Stimulated activated CD4-positive, alpha-beta T cell treated with anti-CD3 and anti-CD28 coated beads, Interleukin-4, amount 100 ng/mL, for 48 hours (primary cell): ENCODE results near the gene GRM2.
A peak's percentile ranks its signal among the peaks of the same experiment; 100 is the strongest.

Source experiments
- DNase-seq, 2 donors: peaks; one replicate each; pipeline ENCODE4 v3.0.0-alpha.2; 2020; ENCODE audit warnings: low read depth in 2 of 2

GRM2 gene

DNA sequence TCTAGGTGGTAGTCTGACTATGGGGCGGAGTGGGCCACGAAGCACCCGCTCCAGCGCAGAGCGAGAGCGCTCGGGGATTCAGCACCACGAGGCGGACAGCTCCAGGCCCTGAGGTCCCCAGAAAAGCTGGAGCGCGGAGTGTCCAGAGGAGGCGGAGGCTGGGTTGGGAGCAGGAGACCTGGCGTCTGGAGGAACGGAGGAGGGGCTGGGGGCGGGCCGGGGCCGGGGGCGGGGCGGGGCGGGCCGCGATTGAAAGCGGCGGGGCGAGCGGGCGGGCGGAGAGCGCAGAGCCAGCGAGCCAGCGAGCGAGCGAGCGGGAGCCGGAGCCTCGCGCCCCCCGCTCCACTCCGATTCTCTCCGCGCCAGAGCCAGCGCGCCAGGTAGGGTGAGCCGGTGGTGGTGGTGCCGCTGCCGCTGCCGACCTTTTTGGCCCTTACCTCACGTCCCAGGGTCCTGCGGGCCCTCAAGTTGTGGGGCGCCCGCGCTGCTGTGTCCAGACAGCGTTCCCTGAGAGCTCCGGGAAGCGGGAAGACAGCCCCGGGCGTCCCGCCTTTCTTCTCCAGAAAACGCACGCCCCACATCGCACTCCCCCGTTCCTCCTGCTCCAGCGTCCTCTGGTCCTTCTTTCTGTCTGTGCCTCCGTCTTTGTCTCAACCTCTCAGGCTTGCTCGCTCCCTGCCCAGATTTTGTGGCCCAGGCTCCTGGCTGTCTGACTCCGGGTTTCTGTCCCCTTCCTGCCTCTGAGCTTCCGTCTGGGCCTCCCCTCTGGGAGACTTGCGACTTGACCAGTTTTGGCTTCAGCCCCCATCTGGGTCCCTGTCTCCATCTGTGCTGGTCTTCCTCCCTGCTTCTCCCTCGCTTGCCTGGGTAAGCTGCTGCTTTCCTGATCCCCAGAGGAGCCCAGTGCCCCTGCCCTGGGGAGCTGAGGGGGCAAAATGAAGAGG lies at the start of gene GRM2:
GRM2 (plus strand) TSS at position 281 of the 944 bp plus-strand sequence. CDS start 1,916 bp downstream, outside the sequence.
- DNase-seq = no peak

DNA sequence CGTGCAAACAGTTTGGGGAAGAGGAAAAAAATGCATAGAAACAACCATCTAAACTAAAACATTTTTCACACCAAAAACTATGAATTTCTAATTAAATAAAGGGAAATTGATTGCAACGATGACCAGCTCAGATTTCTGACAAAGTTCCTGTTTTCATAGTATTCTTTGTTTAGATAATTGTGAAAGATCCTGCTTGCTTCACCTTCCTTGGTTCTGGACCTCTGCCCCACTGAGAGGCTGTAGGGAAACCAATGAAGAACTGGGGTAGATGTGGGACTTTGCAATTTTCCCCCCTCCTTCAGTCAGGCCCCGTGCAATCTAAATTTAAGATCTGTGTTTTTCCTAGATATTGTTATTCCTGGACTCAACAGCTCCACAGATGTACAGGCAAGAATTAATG lies 49.6 kb upstream of the GRM2 start:
- no peak for DNase-seq

DNA sequence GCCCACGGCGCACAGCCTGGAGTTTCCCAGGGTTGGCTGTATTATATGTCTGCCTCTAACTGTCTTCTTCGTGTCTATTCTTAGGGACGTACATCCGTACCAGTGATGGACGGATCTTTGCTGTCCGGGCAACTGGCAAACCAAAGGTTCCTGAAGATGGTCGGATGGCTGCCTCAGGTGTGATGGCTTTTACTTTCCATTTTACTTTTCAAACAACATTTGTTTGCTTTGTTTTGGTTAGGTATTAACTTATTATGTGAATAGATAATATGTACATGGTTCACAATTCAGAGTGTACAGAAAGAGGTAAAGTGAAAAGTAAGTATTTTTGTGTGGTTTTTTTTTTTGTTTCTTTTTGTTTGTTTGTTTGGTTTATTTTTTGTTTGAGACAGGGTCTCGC lies 46.9 kb upstream of the GRM2 start:
- no peak for DNase-seq

DNA sequence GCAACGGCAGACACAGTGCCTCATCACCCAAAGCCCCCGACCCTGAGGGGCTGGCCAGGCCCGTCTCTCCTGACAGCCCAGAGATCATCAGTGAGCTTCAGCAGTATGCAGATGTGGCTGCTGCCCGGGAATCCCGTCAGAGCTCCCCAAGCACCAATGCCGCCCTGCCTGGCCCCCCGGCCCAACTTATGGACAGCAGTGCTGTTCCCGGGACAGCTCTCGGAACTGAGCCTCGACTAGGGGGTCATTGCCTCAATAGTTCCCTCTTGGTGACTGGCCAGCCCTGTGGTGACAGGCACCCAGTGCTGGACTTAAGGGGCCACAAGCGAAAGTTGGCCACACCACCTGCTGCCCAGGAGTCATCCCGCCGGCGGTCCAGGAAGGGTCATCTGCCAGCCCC lies 44.4 kb upstream of the GRM2 start:
- DNase-seq = no peak

DNA sequence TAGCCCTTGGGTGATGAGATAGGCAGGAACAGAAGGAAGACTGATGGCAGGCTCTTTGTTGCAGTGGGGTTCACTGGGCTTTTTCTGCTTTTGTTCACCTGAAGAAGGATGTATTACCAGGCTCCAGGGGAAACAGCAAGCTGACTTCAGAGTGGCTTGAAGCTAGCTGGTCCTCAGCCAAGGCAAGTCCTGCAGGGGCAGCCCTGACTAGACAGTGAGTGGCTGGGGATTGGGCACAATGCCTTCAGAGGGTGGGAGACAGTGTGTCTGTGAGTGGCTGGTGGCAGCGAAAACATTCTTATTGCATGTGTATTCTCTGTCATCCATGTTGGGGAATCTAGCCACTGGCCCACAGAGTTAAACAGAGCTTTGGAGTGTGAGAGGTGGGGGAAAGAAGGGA lies 38.1 kb upstream of the GRM2 start:
- no peak for DNase-seq

DNA sequence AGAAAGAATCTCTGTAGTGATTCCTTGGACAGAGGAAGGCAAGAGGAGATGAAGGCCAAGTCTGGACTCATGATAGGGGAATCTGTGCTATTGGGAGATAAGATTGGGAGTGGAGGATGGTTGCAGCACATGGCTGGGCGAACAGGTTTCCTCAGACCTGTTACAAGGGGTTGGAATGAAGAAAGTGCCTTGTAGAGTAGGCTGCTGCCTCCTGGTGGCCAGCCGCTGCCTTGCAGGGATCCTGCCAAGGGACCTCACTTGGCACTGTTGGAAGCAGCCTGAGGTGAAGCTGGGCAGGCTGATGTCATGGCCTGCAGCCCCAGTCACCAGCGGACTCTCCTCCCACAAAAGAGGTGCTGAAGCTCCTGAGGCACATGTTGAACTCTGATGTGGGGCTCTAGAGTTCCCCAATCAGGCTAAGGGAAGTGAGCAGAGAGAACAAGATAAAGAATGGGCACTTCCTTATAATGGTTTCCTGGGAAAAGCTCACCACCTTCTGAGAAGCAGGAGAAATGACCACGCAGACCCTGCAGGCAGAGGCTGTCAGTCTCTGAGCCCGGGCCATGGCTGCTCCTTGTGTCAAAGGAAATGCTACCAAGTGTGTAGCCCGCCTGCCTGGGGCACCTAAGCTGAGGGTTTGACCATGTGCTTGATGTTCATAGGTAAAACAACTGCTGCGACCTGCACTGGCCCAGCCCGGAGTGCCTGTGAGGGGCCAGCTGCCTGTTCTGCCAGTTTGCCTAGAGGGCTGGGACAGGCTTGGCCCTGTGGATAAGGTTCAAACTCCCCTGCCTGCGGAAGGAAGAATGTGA lies 37.4 kb upstream of the GRM2 start:
- DNase-seq = peak; percentile 82 to 86

DNA sequence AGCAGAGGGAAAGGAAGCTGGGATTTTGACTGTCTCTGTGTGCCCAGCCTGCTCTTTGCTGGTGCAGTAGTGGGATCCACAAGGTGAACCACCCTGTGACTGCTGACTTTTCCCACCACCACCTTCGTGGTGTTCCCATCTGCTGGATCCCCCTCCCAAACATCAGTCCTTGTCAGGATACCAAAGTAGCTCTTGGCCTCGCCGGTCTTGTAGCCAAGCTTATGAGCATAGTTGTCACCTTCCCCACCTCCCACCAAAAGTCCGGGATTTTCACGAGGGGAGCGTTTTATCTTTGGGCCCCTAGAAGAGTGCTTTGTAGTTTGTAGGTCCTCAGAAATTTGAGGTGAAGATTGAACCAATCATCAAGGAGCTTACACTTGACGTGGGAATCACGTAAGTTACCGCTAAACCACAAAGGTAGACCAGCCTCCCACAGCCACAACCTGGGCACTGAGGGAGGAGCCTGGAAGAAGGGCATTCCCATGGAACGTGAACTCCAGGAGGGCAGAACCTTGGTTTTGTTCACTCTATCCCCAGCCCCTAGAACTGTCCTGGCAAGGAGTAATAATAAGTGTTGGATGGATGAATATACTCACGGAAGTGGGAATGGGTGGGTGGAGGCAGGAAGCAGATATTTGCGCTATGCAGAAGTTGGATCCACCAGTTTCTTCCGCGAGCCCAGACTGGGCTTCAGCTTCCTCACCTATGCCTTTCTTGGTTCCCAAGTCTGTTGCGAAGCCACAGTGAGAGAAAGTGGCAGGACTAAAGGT lies 36.6 kb upstream of the GRM2 start:
- no peak for DNase-seq

DNA sequence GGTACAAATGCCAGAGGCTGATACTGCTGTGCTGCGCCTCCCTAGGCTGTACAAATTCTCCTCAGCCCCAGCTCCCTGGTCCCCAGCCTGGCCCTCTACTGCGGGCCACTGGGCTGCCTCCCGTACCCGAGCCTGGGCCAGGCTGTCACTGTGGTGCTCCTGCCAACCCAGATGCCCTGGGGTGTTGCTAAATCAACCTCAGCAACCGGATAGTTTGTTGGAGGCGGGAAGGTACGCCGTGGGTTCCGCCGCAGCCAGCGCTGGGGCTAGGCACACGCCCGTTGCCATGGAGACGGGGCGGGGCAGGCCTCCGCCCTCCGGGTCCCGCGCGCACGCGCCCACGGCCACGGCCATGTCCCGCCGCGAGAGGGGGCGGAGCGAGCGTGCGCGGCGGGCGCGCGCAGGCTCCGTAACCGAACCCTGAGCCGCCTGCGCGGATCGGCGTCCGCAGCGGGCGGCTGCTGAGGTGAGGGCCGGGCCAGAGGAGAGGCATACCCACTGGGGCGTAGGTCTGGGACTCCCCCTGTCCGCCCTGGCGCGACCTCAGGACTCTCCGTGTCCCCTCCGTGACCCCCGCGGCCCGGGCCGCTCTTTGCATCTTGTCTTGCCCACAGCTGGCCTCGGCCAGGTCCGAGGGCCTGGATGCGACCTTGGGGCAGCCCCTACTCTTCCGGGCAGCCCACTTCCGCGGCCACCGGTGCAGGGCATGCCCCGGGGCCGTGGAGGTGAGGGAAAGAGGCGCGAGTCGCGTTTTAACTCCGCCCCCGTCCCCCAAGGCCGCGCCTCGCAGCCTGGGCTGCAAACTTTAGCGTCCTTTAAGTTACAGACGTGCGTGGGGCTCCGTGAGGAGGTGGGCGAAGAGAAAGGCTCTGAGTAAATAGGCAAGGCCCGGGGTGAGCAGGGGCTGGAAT lies 35.8 kb upstream of the GRM2 start, which contains the start of gene TEX264:
TEX264 (plus strand) TSS at position 430 of the 911 bp plus-strand sequence. CDS start 3,053 bp downstream, outside the sequence.
- DNase-seq = peak; percentile 84 to 88

DNA sequence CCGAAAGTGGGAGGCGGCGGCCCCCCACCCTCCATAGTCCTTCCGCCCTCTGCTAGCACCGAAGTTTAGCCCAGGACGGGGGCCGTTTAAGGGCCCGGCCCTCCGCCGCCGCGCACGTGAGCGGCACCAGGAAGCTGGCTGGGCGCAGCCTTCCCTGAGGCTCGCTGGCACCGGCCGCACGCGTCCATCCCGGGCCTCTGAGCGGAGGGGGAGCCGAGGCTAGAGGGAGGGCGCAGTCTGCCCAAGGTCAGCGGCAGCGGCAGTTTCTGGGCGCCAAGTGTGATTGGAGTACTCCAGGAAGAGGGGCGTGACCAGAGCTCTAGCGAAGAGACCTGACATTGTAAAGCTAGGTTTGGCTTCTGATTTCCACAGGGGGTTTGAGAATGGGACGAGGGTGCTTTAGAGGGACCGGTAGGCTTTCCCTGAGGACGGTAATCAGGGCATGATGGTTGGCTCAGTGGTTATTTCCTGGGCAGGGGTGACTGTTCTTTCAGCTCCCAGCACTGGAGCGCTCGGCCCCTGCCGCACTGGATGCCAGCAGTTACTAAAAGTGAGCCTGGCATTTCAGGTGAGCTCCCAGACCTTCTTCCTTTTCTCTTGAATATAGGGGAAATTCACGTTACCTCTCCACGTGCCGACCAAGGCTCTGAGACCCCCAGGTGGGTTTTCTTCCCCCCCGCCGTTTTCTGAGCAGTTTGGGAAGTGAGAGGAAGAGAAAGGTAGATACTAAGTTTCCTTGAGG lies 35.0 kb upstream of the GRM2 start:
- DNase-seq = peak in 1 of 2 donors; percentile 57

DNA sequence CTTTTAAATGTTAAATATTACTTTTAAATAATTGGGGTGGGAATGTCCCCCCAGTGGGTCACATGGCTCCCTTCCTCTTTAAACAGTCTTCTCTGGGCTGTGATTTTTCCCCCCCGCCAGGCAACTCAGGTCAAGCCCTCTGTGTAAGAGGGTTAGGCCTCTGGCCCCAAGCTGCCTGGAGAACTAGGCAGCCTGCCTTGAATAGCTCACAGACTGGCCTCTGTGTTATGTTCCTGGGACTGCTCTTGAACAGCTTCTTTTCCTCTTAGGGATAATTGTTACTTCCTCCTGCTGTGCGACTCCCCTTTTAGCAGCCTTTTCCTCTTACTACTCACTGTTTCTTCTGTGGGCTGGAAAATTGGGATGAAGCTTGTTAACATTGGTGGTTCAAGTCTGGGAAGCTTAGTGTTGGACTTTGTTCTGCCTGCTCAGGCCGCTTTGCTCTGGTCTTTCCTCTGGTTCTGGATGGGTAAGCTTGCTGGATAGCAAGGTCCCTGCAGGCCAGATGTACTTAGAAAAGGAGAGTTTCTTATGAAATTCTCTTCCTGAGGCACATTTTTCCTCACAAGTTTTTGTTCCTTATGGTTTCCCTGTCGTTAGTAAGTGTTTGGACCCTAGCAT lies 33.6 kb upstream of the GRM2 start:
- DNase-seq = no peak

DNA sequence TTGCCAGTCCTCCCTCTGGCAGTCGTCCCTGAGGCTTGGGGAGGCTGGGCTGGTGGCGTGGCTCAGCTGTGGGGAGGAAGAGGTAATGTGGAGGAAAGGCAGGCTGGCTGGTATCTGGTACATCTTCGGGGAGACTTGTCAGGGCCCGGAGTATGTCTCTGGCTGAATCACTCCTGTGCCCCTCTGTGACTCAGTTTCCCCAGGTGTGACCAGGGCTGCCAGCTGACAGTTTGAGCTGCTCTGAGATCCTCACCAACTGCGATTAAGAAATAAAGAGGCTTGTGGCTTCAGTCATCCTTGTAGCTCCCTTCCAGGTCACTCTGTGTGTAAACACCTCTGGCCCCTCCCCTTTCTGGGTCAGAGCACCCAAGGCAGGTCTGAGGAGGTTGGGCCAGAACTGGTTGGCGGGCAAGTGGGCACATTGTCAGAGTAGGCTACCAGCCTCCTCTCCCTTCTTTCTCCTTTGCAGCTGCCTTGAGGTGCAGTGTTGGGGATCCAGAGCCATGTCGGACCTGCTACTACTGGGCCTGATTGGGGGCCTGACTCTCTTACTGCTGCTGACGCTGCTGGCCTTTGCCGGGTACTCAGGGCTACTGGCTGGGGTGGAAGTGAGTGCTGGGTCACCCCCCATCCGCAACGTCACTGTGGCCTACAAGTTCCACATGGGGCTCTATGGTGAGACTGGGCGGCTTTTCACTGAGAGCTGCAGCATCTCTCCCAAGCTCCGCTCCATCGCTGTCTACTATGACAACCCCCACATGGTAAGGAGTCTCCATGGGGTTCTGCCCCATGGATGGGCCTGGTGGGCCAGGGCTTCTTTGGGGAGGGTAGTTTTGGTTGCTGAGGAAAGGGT lies 32.8 kb upstream of the GRM2 start:
- DNase-seq = no peak

DNA sequence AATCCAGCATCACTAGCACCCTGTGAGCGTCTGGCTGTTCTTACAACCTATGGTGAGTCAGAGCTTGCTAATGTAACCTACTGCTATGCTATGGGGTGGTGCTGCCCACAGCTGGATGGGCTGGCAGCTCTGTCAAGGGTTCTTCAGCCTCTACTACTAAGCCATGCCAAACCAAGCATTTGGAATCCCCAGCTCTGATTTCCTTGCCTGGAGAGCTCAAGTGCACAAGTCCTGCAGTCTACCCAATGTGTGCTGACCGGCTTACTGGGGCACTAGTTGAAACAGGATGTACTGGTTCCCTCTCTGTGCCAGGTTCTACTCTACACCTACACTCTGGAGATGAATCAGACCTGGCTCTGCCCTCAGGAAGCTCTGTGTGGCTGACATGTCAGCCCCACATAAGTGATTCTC lies 31.7 kb upstream of the GRM2 start:
- no peak for DNase-seq

DNA sequence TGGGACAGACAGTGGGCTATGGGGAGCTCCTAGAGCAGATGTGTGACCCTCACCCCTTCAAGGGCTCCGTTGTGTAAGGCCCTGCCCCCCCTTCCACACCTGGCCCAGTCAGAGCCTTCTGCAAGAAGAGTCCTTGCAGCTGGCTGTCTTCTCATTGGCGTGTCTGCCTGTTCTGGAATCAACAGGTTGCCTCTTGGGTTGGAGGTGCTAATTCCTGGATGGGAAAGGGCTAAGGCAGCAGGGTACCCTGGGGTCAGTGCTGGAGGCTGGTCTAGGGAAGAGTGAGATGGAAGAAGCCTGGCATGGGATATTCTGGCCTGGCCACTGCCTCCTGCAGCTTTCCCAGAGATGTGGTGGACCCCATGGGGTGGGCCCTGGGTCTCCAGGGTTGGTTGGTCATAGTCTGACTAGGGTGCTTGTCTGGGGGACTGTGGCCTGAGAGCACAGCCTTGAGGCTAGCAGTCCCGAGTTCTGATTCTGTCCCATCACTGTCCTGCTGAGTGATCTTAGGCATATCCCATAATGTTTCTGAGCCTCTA lies 30.7 kb upstream of the GRM2 start:
- DNase-seq = no peak

DNA sequence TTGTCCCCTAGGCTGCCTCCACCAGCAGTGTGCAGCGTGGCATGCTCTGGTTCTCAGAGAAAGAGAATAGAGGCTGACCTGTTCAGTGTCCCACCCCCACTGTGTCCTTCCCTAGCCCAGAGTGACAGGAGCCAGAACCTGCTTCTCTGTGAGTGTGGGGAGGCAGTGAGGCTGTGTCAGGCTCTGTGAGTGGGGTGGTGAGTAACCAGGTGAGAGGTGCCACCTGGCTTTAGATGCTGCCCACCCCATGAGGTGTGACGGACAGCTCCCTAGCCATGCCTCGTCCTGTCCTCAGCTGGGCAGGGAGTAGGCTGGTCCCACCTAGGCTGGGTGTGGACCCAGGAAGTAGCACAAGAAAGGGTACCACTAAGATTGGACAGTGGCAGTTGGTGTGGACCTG lies 29.5 kb upstream of the GRM2 start:
- DNase-seq = no peak

DNA sequence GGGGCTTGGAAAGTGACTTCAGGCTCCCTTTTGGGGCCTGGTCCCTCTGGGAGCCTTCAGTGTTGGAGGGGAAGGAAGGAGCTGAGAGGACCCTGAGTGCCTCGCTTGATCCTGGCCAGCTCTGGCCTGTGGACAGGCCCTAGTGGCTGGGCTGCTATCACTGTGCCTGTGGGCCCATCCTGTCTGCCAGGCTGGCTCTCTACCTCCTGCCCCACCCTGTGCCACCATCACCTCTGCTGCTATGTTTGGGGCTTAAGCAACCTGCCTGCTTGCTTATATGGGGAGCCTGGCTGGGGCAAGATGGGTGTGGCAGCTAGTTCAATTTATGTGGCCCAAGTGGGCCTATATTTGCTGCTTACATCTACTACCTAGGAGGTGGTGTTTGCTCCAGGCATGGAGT lies 28.7 kb upstream of the GRM2 start:
- DNase-seq = no peak

DNA sequence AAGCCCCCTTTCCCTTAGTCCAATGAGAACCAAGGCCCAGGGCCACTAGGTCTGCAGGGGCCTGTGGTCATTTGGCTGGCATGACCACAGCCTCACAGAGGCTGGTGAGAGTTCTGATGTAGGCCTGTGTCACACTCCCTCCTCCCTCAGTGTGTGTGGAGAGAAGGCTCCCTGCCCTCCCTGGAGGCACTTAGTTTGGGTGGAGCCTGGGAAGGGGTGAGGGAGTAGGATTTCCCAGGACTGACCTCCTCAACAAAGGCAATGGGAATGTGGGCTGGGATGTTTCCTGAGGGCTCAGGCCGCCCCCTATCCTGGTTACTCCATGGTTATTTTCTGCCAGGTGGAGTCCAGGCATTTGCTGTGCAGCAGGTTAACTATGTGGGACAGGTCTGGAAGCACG lies 28.2 kb upstream of the GRM2 start:
- DNase-seq = no peak

DNA sequence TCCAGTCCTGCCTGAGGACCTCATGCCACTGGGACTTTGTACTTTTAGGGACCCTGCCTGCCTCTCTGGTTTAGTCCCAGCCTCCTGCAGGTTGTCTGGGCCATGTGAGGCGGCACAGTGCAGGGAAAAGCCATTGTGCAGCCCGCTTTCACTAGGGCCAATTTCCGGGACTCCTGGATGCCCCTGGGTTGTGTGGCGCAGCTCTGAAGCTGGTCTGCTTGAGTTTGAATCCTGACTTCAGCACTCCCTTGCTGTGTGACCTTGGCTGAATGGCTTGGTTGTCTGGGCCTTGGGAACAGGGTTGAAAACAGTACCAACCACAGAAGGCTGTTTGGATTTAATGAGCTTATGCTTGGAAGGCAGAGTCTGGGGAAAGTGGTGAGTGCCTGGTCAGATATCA lies 27.6 kb upstream of the GRM2 start:
- no peak for DNase-seq

DNA sequence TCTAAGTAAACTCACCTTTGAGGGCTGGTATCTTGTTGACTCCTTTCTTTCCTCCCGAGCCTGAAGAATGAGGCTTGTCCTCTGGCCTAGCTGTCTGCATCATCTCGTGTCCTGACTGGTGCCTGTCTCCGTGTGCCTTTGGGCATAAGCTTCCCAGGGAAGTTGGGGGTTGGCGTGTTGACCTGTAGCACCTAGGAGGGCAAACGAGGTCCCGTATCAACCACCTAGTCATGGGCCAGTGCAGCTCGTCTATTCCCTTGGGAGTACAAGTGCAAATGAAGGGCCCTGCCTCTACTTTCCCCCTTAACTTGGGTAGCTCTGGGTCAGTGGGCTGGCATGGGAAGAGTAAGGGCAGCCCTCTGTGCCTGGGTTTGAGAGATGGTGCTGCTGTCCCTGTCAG lies 27.1 kb upstream of the GRM2 start:
- no peak for DNase-seq
